SW480 (cell line): ENCODE results near the gene TXNL1.
"Not testable (repeated sequence)": the region's sequence is repeated elsewhere in the genome, so short reads cannot be mapped to it uniquely, and the experiment has no call there.

Experiments
- DNase-seq: peaks from one replicate; pipeline ENCODE4 v3.0.0-alpha.2; 2016; ENCODE audit warnings: low spot score

The TXNL1 gene

DNA sequence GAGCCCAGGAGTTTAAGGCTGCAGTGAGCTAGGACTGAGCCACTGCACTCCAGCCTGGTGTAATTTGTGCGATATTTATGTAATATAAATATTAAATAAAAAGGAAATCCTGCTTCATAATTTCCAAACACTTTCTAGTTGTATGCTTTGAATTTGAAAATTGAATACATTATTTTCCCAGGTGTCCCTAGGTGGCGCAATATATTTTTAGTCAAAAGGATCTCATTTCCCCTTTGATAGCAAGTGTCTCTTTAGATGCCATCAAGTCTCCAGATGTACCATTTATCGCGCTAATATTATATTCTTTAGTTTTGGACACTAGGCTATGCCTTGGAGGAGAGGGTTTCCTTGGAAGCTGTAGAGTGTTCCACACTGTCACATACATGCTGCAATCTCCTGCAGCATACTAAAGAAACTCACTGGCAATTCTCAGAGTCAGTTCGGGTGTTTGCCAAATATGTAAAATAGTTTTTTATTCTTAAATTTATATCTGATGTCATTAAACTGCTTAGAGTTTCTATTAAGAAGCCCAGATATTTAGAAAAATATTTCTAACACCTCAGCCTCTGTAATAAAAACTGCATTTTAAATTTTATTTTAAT, 7.1 kb upstream of the TXNL1 start:
- DNase-seq = no peak

DNA sequence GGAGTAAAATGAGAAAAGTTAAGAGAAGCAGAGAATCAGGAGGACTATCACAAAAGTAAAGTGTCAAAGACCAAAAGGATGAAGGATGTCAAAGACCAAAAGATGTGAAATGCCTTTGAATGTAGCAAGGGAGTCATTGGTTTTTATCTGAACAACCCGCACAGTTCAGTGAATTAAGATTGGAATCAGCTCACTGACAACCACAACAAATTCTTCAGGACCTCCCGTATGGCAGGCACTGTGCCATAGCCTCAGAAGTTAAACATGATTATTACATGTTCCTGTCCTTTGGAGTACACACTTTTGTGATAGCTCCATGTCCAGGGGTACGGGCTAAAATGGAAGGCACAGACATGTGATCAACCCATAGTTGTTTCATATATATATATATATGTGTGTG, 5.0 kb upstream of the TXNL1 start:
- no peak for DNase-seq

DNA sequence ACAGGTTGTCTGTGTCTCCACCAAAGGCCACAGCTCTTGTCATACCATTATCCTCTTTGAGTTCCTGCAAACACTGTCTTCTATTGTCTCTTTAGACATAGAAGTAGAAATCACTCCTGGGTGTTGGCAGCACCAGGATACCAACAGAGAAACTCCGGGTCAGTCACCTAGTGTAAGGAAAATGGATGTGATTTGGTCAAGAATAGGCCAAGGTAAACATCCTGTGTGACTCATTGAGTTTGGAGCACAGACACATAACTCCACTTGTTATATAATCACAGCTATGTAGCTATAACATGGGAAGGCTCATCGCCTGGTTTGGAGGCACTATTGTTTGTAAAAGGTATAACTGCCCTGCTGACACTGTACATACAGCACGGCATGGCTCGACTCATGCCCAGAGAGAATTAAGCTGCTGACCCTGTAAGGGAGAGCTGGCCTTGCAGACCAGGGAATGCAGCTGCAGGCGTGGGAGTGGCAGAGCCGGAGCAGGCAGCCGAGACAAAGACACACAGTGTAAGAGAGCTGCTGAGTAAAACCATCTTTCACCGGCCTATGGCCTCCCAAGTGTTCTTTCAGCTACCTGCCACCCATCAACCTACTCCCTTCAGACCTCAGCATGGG, 3.4 kb upstream of the TXNL1 start:
- DNase-seq = no peak

DNA sequence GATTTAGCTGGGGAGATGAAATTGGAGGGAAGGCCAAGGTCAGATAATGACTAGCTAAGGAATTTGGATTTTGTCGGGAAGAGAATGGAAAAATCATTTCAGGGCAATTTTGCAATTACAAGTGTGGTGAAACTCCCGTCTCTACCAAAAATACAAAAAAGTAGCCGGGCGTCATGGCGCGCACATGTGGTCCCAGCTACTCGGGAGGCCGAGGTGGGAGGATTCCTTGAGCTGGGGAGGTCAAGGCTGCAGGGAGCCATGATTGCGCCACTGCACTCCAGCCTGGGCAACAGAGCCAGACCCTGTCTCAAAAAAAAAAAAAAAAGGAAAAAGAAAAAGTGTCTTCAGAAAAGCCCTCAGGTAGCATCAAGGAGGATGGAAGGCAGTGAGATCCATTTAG, 1.2 kb upstream of the TXNL1 start:
- no peak for DNase-seq

DNA sequence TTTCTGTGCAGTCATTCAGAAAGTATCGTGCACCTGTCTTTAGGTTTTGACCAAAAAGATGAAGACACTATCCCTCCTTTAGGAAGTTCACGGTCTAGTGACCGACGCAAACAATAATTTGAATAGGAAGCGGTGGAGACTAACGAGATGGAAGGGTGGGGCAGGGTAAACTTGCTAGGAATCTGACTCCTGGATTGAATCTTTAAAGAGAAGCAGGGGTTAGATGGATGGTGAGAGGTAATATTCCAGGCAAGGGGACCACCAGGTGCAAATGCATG, 651 bp upstream of the TXNL1 start:
- no peak for DNase-seq

DNA sequence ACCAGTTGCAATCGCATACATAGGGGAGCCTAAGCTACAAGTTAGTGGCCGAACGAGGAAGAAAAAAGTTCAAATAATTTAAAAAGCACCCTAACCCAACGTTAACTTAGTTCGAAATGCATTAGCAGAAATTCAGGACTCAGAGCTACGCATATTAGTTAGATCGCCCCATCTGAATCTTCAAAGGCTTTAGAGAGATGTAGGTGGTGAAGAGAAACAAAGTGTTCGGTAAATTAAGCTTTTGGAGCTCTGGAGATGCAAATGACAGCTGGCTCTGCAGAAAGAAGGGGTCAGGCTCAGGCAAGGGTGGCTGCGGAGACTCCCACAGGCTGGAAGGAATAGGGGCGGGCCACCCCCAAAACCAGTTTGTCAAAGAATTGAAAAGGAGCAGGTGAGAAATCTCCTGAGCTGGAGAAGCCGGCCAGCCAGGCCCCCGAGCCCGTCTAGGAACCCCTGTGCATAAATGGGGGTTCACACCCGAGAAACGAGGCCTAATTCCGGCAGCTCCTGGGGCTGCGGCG, 621 bp downstream of the TXNL1 start:
- no peak for DNase-seq

DNA sequence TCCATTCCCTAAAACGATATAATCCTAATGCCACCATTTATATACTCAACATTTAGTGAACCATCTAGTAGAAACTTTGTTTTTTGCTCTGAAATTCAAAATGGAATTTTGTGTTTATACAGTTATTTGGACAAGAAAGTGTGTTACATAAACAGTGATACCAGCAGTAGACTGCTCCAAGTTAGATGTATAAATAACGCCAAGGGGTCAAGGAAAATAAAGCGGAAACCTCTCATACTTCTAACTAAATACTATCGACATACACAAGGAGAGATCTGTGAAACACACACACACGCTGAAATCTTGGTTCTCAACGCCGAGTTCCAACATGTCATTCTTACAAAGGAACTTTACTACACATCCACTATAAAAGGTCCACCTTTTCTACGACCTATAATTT, 1.2 kb downstream of the TXNL1 start:
- no peak for DNase-seq

DNA sequence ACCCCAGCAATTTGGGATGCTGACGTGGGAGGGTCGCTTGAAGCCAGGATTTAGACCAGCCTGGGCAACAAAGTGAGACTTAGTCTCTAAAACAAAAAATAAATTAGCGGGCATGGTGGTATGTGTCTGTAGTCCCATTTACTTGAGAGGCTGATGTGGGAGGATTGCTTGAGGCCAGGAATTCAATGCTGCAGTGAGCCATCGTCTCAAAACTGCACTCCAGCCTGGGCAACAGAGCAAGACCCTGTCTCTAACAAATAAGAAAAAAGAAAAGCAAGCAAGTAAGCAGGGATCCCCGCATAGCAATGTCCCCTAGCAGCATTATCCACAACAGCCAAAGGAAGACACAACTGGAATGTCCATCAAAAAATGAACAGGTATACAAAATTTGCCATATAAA, 3.4 kb downstream of the TXNL1 start:
- DNase-seq = no peak

DNA sequence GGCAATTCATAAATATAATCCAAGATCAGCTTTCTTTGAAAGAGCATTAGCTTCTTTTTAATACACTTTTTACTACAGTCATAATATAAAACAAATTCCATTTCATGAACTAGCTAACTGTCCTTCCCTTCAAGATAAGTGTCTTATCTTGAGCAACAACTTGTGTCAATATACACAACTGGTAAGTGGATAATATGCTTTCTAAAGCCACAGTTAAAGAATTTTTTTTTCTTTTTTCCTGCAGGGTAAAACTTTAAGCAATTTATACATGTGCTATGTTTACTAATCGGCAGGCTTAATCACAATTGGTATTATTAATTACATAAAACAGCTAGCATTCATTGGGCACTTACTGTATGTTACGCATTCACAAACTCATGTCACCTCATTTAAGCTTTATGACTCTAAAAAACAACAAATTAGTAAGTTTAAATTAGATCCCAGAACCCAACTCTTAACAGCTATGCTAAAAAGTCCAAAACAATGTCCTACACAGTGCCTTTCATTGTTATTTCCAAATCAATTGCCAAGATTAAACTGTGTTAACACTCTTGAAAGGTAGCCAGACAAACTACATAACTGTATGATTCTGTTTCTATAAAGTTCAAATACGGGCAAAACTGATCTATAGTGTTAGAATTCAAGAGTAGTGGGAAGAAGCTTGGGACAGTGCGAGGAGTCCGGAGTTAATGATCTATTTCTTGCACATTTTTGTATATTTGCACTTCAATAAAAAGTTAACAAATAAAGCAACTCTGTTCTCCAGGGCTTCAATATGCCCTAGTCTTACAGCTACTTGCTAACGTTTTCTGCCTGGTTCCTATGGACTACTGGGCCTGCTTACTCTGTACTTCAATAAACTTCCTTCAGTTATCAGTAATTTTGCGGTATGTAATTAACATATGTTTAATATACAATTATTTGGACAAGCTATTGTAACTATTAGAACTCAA, 6.0 kb downstream of the TXNL1 start:
- no peak for DNase-seq

DNA sequence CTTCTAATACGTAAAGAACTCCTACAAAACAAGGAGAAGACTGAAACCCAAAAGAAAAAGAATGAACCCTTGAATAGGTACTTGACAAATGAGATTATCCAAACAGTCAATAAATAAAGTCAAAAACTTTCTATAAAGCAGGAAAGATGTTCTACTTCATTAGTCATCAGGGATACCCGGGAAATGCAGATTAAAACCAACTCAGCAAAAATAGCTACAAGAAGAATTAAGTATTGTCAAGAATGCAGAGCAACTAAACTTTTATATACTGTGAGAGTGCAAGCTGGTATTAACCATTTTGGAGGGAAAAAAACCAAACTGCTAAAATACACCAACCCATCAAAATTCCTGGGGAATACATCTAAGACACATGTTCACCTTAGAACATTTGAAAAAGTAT, 10.4 kb downstream of the TXNL1 start:
- DNase-seq = no peak

DNA sequence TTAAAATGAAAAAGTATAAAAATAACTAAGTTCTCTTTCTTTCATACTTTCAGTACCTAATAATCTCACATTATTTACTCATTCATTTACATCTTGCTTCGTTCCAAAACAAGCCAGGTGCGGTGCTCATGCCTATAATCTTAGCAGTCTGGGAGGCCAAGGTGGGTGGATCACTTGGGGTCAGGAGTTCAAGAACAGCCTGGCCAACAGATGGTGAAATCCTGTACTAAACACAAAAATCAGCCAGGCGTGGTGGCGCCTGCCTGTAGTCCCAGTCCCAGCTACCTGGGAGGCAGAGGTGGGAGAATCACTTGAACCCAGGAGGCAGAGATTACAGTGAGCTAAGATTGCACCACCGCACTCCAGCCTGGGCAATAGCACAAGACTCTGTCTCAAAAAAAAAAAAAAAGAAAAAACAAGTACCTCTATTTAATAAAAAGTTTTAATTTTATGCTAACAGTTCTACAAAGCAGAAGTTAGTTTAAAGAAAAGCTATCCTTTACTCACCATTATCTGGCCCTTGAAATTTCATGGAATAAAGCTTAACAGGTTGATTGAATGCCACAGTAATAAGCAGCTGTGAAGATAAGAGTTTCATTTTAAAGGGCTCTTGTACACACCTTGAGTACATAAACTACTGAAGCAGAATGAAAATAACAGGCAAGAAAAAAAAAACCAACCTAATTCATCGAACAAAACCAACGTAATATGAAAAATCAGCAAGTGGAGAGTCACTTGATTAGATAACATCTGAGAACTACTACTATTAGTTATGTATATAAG, 22.5 kb downstream of the TXNL1 start:
- DNase-seq = no peak

DNA sequence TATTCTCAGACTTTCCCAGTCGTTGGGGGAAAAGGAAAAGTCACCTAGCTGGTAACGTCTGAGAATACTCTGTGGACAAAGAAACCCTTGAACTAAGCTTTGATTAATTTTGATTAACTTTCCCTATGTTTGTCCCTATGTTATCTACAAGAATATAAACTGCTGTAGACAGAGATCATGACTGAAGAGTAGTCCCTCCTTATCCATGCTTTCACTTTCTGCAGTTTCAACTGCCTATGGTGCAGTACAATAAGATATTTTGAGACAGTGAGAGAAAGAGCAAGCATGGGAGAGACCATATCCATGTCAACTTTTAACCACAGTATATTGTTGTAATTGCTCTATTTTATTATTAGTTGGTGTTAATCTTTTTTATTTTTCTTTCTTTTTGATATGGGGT, 31.8 kb downstream of the TXNL1 start:
- DNase-seq = no peak

DNA sequence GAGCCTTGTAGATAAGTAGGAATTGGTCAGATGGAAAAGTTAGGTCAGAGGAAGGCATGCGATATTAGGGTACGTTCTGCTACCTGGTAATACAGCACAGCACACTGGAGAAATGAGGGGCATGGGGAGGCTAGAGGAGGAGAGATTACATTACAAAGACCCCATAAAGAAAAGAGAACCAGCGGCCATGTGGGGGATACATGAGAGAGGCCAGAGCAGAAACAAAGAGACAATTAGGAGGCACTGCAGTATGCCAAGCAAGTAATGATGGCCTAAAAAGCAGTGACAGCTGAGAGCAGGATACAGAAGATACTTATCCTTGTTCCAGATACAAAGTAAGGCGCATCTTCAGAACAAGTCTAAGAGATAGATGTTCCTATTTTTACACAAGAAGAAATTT, 40.0 kb downstream of the TXNL1 start:
- DNase-seq = no peak

DNA sequence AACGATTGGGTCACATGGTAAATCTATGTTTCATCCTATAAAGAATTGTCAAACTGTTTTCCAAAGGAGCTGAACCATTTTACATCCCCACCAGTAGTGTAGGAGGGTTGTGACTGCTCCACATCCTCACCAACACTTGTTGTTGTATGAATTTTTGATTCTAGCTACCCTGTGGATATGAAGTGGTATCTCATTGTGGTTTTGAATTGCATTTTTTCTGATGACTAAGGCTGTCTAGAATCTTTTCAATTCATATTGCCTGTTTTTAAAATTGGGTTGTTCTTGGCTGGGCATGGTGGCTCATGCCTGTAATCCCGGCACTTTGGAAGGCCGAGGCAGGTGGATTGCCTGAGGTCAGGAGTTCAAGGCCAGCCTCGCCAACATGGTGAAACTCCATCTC, 44.5 kb downstream of the TXNL1 start:
- DNase-seq = no peak

DNA sequence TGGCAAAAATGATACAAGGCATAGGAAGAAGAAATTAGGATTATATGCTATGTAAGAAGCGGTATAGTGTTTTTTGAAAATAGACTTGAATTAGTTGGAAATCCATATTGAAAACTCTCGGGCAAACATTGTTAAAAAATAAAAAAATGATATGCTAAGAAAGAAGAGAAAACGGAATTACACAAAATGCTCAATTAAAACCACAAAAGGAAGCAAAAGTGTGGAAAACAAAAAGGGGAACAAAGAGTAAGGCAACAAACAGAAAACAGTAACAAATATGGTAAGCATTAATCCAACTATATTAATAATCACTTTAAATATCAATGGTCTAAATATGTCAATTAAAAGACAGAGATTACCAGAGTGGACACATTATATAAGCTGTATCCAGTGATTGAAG, 58.4 kb downstream of the TXNL1 start:
- DNase-seq = no peak

DNA sequence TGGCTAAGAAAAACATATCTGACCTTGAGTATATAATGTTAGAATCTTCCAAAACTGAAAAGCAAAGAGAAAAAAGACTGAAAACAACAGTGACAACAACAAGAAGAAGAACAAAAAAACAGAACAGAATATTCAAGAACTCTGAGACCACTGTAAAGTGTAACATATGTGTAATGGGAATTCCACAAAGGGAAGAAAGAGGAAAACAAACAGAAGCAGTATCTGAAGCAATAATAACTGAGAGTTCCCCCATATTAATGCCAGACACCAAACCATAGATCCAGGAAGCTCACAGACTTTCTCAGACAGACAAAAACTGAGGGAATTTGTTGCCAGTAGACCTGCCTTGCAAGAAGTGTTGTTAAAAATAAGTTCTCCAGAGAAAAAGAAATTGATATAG, 58.9 kb downstream of the TXNL1 start:
- DNase-seq = no peak

DNA sequence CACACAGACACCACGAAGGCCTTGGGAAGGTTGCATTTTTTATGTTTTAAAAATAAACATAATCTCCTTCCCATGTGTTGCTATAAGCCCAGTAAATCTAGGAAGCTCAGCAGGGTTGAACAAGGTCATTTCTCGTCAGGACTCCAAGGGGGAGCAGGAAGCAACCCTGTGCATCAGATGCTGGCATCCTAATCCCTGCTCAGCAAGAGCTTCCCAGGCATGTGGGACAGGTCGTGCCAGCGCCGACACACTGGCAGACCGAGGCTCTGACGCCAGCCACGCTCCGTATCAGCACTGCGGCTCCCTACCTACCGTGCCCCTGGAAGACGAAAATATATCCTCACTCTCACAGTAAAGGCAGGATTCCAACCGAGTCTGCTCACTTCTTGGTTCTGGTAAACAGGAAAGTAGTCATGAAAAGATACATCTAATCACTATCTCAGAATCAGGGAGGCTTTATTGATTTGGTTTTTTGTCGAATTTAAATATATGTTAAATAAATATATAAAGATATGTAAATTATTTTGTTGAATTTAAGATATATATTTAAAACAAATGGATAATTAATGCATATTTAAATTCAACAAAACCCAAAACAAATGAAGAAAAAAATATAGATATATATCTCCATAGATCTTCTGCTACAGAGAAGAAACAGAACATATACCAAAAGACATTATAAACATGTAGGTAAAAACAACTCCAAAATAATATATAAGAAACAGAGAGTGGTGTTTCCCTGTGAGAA, 61.4 kb downstream of the TXNL1 start:
- DNase-seq = no peak

DNA sequence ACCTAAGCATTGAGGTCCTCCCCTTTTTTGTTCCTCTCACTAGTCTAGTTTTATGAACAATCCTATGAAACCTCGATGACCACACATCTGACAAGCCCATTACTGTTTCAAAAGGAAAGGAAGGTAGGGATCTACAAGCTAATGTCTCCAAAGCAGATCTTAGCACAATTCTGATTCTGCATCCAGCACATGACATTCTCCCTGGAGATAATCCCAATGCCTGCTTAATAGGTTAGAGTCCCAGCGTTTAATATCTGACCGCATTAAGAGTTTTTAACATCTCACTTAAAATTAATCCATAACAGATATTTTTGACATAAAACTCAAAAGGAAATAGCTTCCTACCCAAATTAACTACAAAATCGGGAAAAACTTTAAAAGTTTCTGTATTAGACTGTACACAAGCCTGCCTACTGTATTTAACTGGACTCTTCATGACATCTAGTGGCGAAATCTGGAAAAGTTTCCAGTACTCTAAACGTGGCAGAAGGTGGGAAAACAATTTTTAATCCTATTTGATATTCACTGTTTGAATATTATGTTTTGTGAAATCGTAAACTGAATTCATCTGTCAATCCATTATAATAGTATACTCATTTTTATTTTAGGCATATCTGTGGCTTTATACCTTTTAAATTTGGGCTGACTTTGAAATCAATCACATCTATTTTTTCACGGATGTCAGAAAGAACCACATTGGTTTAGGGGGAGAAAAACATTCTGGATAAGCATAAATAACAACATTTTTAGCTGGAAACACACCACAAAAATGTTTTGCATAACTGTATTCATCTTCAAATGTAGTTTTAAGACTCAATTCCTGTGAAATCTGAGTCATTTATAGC, 62.4 kb downstream of the TXNL1 start:
- peak; percentile 25 for DNase-seq

DNA sequence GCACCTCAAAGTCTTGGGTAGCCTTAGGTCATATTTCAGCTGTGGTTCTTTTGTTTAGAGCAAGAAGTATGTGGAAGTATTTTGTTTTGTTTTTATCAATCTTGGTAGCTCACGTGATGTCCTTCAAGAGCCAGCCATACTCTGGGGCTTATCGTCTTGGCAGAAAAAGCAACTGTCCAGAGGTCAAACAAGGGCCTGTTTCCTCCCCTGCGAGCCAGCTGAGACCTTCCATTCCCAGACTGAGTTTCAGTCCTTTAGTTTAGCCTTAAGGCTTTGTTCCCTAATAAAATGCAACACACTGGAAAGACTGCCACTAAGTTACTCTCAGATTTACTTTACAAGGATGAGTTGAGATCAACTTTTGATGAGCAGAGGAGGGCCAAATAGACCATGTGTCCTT, 63.5 kb downstream of the TXNL1 start:
- DNase-seq = no peak

DNA sequence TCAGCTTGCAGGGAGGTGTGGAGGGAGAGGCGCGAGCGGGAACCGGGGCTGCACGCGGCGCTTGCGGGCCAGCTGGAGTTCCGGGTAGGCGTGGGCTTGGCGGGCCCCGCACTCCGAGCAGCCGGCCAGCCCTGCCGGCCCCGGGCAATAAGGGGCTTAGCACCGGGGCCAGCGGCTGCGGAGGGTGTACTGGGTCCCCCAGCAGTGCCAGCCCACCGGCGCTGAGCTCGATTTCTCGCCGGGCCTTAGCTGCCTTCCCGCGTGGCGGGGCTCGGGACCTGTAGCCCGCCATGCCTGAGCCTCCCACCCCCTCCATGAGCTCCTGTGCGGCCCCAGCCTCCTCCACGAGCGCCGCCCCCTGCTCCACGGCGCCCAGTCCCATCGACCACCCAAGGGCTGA, 66.1 kb downstream of the TXNL1 start:
- not testable (repeated sequence) for DNase-seq

DNA sequence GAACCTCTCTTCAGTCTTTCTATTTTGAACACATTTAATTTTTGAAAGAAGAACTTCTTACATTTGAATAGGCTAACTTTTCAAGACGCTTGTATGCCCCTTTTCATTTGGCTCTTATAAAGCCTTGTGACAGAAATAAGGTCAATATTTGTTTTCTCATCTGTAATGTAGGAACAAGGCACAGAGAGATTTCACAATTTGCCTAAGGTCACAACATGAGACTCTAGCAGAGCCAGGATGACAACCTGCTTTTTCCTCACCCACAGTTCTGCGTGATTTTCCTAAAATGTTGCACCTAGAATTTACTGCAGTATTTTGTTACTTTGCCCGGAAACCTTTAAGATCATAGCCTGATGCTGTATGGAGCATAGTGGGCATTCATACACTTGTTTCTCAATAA, 67.4 kb downstream of the TXNL1 start:
- no peak for DNase-seq
